Smooth muscle cell (in vitro differentiated cells): ENCODE results near the gene SYCN. TPM values are rescaled to one million over a fixed set of nuclear protein-coding genes. Genes with fewer than 3 reads are reported as not detected.

Experiments
- DNase-seq: peaks from one replicate; lab custom pipeline; 2025; ENCODE audit not compliant: unreplicated experiment; lab: John Stamatoyannopoulos, UW
- H2AFZ ChIP-seq: fragments of 200-600 bp; sonication (generic); 2 replicates; pipeline ENCODE4 v1.6.0; 2016; ENCODE audit warnings: antibody characterized with exemption, low read depth, mild to moderate bottlenecking
- H3F3A ChIP-seq: fragments of 200-600 bp; sonication (generic); 2 replicates; pipeline ENCODE4 v1.6.0; 2017; ENCODE audit warnings: antibody characterized with exemption, low read depth
- H3K27ac ChIP-seq: fragments of 200-600 bp; sonication (generic); 2 replicates; pipeline ENCODE4 v1.5.1; 2016; ENCODE audit warnings: low read depth, mild to moderate bottlenecking
- H3K27me3 ChIP-seq: fragments of 200-600 bp; sonication (generic); 2 replicates; pipeline ENCODE4 v1.6.1; 2016; ENCODE audit warnings: low read depth, mild to moderate bottlenecking
- H3K36me3 ChIP-seq: fragments of 200-600 bp; sonication (generic); 2 replicates; pipeline ENCODE4 v1.5.1; 2016; ENCODE audit warnings: low read depth
- H3K4me1 ChIP-seq: fragments of 200-600 bp; sonication (generic); 2 replicates; pipeline ENCODE4 v1.5.1; 2016; ENCODE audit warnings: low read depth
- H3K4me2 ChIP-seq: fragments of 200-600 bp; sonication (generic); 2 replicates; pipeline ENCODE4 v1.6.0; 2016; ENCODE audit warnings: mild to moderate bottlenecking
- H3K4me3 ChIP-seq: fragments of 200-600 bp; sonication (generic); 2 replicates; pipeline ENCODE4 v1.5.1; 2016; ENCODE audit warnings: mild to moderate bottlenecking
- H3K79me2 ChIP-seq: fragments of 200-600 bp; sonication (generic); 2 replicates; pipeline ENCODE4 v1.6.0; 2016; ENCODE audit warnings: low read depth, mild to moderate bottlenecking
- H3K9ac ChIP-seq: fragments of 200-600 bp; sonication (generic); 2 replicates; pipeline ENCODE4 v1.6.0; 2016; ENCODE audit warnings: low read depth
- H3K9me3 ChIP-seq: fragments of 200-600 bp; sonication (generic); replicated peaks from 2 replicates; pipeline ENCODE4 v1.5.1; 2016; ENCODE audit warnings: low read depth
- H4K20me1 ChIP-seq: fragments of 200-600 bp; sonication (generic); 2 replicates; pipeline ENCODE4 v1.6.0; 2016; ENCODE audit warnings: low read depth
- WGBS: methylation state at CpG from one replicate; pipeline ENCODE4 v1.1.7; 2016; ENCODE audit warnings: low lambda C conversion rate; 5-methylcytosine and 5-hydroxymethylcytosine counted together
- polyA plus RNA-seq: library from polyadenylated mRNA; unstranded; fragments of >200 nt; fragmentation: Nextera tagmentation; extraction: Ambion mirVana; gene quantifications from 2 replicates; pipeline ENCODE4 v1.2.1, GENCODE V29; 2016
- total RNA-seq: library from RNA; depleted of rRNA; stranded (reverse); fragments of >200 nt; gene quantifications from 2 replicates; pipeline ENCODE4 v1.2.3, GENCODE V29; 2014
- TF ChIP-seq, protein P1 (sequence below): fragments of 200-600 bp; sonication (generic); IDR thresholded peaks from 2 replicates; pipeline ENCODE4 v1.5.1; 2017; ENCODE audit warnings: borderline replicate concordance, mild to moderate bottlenecking, antibody characterized with exemption; ENCODE audit not compliant: insufficient read depth, poor library complexity, severe bottlenecking

SYCN gene
- total and polyA plus RNA-seq, 2 experiments from 2014 or later, result not detected

GRCh38 chr19:39182174-39182505, 21.9 kb downstream of the SYCN start:
- TF ChIP-seq, protein P1, sequence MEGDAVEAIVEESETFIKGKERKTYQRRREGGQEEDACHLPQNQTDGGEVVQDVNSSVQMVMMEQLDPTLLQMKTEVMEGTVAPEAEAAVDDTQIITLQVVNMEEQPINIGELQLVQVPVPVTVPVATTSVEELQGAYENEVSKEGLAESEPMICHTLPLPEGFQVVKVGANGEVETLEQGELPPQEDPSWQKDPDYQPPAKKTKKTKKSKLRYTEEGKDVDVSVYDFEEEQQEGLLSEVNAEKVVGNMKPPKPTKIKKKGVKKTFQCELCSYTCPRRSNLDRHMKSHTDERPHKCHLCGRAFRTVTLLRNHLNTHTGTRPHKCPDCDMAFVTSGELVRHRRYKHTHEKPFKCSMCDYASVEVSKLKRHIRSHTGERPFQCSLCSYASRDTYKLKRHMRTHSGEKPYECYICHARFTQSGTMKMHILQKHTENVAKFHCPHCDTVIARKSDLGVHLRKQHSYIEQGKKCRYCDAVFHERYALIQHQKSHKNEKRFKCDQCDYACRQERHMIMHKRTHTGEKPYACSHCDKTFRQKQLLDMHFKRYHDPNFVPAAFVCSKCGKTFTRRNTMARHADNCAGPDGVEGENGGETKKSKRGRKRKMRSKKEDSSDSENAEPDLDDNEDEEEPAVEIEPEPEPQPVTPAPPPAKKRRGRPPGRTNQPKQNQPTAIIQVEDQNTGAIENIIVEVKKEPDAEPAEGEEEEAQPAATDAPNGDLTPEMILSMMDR, result no peak
- WGBS, result 89% methylated on average over 4 of the region's 4 CpGs
- Histone ChIP-seq H2AFZ (no peak overlapping the region), H3K36me3 (no peaks in the 10 kb centered on the region), H3F3A (no peaks in the 10 kb centered on the region), H3K9ac (no peak overlapping the region), H3K27ac (no peak overlapping the region), H4K20me1 (no peaks in the 10 kb centered on the region), H3K79me2 (no peaks in the 10 kb centered on the region), H3K9me3 (no peaks in the 10 kb centered on the region), H3K4me1 (no peaks in the 10 kb centered on the region), H3K4me3 (no peak overlapping the region), H3K27me3 (no peaks in the 10 kb centered on the region), H3K4me2 (no peak overlapping the region)
- no peak for DNase-seq

DNA sequence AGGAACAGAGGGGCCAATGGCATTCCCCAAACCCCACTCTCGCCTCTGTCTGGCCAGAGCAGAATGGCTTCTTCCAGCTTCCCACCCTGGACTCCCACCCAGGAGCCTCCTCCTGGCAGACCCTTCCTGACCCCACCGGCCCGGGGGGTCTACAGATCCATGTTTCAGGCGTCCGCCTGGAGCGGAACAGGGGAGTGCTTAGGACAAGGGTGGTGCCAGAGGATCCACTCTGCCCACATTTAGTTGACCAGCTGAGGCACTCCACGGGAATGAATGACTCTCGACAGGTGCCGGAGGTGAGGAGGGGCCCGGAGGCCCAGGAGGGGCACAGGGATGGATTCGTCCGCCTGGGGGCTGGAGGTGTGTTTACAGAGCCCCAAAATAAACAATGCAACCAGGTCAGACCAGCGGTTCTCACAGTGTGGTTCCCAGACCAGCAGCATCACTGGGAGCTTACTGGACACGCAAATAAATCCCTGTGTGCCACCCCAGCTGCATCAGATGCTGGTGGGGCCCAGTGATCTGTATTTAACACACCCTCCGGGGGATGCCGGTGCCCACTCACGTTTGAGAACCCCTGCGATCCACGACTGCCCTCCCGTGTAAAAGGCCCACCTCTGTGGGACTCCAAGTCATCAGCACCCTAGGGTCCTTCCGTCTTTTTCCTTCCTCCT, 22.4 kb downstream of the SYCN start:
- 94% methylated on average over 21 of the region's 21 CpGs for WGBS
- Histone ChIP-seq H4K20me1 (no peaks in the 10 kb centered on the region), H3K27ac (no peak overlapping the region), H3F3A (no peaks in the 10 kb centered on the region), H3K4me3 (no peak overlapping the region), H3K9ac (no peak overlapping the region), H2AFZ (no peak overlapping the region), H3K4me2 (no peak overlapping the region), H3K79me2 (no peaks in the 10 kb centered on the region), H3K27me3 (no peaks in the 10 kb centered on the region), H3K36me3 (no peaks in the 10 kb centered on the region), H3K4me1 (no peaks in the 10 kb centered on the region), H3K9me3 (no peaks in the 10 kb centered on the region)
- no peak for DNase-seq
- TF ChIP-seq, protein P1, result no peak

DNA sequence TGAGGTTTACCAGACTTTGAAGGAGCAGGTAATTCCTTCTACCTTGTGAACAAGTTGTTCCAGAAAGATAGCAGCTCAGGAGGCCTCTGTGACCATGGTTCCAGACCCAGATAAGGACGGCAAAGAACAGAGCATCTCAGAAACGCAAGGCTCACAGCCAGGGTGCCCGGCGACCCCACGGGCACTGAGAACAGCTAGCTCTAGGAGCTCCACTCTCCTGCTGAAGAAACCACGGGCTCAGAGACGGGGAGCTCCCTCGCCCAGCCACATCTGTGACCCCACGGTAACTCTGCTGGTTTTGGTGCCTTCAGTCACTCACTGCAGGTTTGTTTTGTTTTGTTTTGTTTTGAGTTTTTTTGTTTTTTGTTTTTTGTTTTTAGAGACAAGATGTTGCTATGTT, 23.3 kb downstream of the SYCN start:
- Histone ChIP-seq H3K9ac (no peak overlapping the region), H3F3A (no peaks in the 10 kb centered on the region)
- WGBS, result 94% methylated on average over 9 of the region's 9 CpGs

DNA sequence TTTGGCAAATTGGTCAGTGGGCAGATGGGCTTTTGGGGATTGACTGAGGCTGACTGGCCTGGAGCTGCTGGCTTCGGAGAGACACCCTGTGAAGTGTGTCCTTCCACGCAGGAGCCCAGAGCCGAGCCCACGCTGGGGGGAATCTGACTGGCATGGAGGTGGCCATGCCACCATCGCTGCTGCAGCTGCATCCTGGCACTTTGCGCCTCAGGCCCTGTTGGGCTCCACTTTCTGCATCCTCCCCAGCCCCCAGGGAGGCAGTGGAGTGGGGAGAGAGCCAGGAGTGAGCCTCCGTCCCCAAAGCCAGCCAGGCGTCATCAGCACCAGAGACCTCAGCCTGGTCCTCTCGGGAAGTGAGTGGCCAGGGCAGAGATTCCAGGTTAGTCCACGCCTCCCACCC, 24.3 kb downstream of the SYCN start:
- H4K20me1 ChIP-seq, result no peaks in the 10 kb centered on the region
- no peaks in the 10 kb centered on the region for H3K79me2 ChIP-seq
- no peaks in the 10 kb centered on the region for H3F3A ChIP-seq
- H2AFZ ChIP-seq, result no peak overlapping the region
- no peak overlapping the region for H3K9ac ChIP-seq
- H3K9me3 ChIP-seq, result no peaks in the 10 kb centered on the region
- TF ChIP-seq, protein P1, result no peak
- DNase-seq, result no peak
- H3K27ac ChIP-seq, result no peak overlapping the region
- WGBS, result 93% methylated on average over 10 of the region's 10 CpGs
- no peak overlapping the region for H3K4me3 ChIP-seq
- no peaks in the 10 kb centered on the region for H3K36me3 ChIP-seq
- H3K27me3 ChIP-seq, result no peaks in the 10 kb centered on the region
- no peak overlapping the region for H3K4me2 ChIP-seq
- H3K4me1 ChIP-seq, result no peaks in the 10 kb centered on the region

More for the DNA sequence above, 23.3 kb downstream of the SYCN start:
- no peaks in the 10 kb centered on the region for H3K4me1 ChIP-seq
- DNase-seq, result no peak
- H3K4me3 ChIP-seq, result no peak overlapping the region
- no peaks in the 10 kb centered on the region for H3K27me3 ChIP-seq
- H3K4me2 ChIP-seq, result no peak overlapping the region
- no peak overlapping the region for H2AFZ ChIP-seq
- no peaks in the 10 kb centered on the region for H4K20me1 ChIP-seq
- H3K9me3 ChIP-seq, result no peaks in the 10 kb centered on the region
- TF ChIP-seq, protein P1, result no peak
- H3K27ac ChIP-seq, result no peak overlapping the region
- no peaks in the 10 kb centered on the region for H3K79me2 ChIP-seq
- H3K36me3 ChIP-seq, result no peaks in the 10 kb centered on the region
